Epithelial cell of esophagus (primary cell): ENCODE data around the gene AP1G1.
A peak's percentile ranks its signal among the peaks of the same experiment; 100 is the strongest.
"Not testable (repeated sequence)": the region's sequence is repeated elsewhere in the genome, so short reads cannot be mapped to it uniquely, and the experiment has no call there.

Source experiments
- DNase-seq: peaks from one replicate; pipeline ENCODE4 v3.0.0; 2010; ENCODE audit warnings: low read depth
- H3K4me3 ChIP-seq: 2 replicates; pipeline ENCODE4 v1.5.1; 2011; ENCODE audit warnings: mild to moderate bottlenecking, low read length, control low read depth
- CTCF ChIP-seq: IDR thresholded peaks from 2 replicates; pipeline ENCODE4 v1.5.1; 2011; ENCODE audit warnings: low read depth, mild to moderate bottlenecking, low read length, control low read depth, inconsistent platforms; ENCODE audit not compliant: insufficient read depth; ENCODE audit errors: missing control alignments

AP1G1 gene

GRCh38 chr16:71789136-71789535 lies 19.5 kb downstream of the AP1G1 start:
- no peak for TF ChIP-seq CTCF
- H3K4me3 ChIP-seq = no peak overlapping the region
- DNase-seq = no peak

GRCh38 chr16:71788578-71788977 lies 20.1 kb downstream of the AP1G1 start:
- no peak for DNase-seq
- TF ChIP-seq CTCF = no peak
- no peak overlapping the region for H3K4me3 ChIP-seq

DNA sequence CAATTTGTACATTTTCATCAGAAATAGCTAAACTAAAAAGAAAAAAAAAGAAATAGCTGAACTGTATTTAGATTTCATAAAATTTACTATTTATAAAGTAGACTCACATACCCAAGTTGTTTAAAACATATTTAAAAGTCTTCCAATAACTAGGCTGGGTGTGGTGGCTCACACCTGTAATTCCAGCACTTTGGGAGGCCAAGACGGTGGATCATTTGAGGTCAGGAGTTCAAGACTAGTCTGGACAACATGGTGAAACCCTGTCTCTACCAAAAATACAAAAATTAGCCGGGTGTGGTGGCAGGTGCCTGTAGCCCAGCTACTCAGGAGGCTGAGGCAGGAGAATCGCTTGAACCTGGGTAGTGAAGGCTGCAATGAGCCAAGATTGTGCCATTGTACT lies 23.5 kb downstream of the AP1G1 start:
- not testable (repeated sequence) for H3K4me3 ChIP-seq, DNase-seq

DNA sequence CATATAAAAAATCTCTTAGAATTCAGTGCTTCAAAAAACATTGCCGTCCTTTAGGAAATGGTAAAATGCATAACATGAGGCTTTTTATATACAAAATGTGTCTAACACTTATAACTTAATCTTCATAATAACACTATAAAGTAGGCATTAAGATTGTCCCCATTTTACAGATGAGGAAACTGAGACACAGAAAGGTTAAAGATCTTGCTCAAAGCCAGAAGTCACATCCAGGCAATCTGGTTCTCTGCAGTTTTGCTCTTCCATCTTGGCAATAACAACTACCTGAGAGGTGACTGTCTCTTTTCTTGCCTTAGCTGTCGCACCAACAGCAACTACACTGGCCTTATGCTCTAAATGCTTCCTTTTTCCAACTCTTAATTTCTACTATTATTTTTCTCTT lies 24.5 kb downstream of the AP1G1 start:
- TF ChIP-seq CTCF = no peak
- no peak for DNase-seq
- no peak overlapping the region for H3K4me3 ChIP-seq

- no peak for TF ChIP-seq CTCF
- peak; percentile 51 for DNase-seq
- H3K4me3 ChIP-seq = no peak overlapping the region
Observed at GRCh38 chr16:71781741-71782140, 26.9 kb downstream of the AP1G1 start.

- H3K4me3 ChIP-seq = no peak overlapping the region
- TF ChIP-seq CTCF = no peak
- no peak for DNase-seq
Observed at GRCh38 chr16:71780521-71781089, 28.0 kb downstream of the AP1G1 start.

DNA sequence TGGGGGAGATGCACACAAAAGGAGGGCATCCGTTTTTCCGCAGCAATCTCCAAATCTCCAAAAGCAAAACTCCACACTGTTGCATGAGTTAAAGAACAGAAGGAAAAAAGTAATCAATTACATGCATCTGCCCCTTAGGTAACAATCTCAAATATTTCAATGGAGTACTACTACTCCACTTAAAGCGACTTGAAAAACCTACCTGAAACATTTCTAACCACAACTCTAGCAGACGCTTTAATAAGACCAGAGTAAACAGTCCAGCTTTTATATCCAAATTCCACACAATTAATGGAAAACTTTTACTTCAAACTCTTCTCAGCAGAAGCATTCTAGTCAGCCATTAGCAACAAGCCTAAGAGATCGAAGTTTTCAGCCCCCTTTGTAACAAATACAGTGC lies 29.9 kb downstream of the AP1G1 start:
- H3K4me3 ChIP-seq = no peak overlapping the region
- TF ChIP-seq CTCF = no peak
- DNase-seq = no peak
